ENCODE measurements around the gene RAB7A.

Gene RAB7A

DNA sequence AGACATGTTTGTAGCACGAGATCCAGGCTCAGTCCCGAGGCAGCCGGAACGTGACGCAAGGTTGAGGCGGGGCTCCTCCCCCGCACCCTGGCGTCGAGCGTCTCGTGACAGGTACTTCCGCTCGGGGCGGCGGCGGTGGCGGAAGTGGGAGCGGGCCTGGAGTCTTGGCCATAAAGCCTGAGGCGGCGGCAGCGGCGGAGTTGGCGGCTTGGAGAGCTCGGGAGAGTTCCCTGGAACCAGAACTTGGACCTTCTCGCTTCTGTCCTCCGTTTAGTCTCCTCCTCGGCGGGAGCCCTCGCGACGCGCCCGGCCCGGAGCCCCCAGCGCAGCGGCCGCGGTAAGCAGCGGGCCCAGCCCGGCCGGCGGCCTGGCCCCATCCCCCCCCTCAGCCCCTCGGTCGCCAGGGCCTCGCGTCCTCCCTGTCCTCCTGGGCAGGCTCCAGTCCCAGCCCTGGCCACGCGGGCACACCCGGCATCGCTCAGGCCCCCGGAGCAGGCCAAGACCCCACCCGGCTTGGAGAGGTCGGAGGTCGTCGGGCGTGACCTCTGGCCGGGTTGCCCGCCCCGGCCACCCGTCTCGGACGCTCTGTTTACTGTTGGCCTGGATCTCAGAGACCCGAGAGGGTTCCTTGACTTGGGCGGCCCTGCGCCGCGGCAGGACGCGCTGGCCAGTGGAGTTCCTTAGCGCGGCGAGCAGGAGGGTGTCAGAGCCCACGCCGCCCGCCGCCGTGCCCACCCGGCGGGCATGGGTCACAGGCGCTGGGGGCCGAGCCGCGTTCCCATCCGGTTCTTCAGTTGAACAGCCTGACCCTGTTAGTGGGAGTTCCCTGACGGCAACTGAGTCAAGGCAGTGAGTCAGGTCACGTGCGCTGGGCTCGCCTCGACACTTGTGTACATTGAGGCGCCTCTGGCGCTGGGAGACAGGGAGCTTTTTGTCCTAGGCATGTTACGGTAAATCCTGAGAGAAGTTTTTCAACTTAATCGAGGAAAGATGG, at the start of gene RAB7A:
RAB7A (plus strand) TSS at position 161 of the 994 bp plus-strand sequence. CDS start 69,185 bp downstream, outside the sequence.
- DNase-seq, result peak; percentile 98

DNA sequence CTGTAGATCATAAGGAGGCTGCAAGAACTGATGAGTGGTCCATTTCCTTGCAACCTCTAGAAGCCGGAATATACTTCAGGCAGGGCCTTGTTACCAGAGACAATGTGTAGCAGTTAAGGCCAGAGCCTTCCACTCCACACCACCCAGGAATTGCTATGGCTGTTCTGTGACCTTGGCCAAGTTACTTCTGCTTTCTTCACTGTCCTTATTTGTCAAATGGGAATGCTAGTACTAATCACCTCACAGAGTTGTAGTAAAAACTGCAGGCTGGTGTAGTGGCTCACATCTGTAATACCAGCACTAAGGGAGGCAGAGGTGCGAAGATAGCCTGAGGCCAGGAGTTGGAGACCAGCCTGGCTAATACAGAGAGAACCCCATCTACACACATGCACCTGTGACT, 46.6 kb upstream of the RAB7A start:
- DNase-seq, result no peak

DNA sequence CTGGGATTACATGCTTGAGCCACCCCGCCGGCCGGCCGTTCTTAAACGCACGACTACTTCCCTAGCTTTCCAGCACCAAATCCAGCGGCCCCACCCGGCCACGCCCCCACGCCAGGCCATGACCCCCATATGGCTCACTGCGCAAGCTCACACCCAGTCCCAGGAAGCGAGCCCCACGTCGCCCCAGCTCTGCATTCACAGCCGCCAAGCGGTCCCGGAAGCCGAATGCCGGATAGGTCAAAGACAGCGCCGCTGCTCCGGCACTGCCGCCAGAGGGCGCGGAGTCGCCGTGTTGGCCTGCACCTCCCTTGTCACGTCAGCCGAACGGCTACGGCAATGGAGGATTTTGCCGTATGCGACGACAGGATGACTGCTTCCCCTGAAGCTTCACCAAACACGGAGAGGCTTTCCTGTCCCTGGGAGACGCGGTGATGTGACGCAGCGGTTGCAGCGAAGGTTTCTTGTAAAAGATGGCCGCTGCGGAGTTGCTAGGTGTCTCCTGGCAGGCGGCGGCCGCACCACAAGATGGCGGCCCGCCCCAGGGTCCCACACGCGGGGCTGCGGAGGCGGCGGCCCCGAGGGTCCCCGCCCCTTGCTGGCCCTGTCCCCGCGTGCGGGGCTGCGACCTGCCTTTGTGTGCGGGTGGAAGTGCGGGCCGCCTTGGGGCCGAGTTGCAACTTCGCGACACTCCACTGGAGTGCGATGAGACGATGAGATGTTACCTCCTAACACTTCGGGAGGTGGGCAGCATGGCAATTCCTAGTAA, 45.2 kb upstream of the RAB7A start:
- peak; percentile 100 for DNase-seq

DNA sequence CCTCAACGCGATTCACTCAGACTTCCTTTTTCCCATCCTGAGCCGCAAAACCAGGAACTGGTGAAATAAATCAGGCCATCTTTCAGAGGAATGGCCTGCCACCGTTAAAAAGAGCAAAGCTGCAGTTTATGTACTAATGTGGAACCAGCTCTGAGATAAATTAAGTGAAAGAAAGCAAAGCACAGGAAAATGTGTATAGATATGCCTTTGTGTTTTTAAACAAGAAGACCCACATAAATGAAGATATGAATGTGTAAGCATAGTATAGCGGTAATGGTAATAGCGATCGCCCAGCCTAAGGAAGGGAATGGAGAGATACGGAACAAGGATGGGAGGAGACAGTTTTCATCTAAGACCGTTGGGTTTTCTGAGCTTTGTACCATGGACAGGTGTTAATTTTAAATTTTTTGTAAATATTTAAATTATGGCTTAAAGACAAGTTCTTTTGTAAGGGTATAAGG, 44.6 kb upstream of the RAB7A start:
- DNase-seq, result no peak

DNA sequence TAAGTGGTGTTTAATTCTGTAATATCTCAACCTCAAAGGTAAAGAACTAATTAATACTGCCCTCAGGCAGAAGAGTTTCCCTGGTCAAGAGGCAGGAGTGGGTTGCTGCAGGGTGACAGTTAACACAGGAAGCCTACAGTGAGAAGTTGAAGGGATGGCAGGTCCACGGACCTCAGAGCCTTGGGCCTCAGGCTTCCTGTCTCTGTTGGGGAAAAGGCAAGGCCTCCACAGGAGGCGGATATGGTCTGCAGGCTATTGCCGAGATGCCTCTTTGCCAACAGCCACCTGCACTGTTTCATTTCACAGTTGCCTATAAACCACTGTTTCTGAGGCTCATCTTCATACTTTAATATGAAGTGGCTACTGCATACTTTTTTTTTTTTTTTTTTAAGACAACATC, 42.0 kb upstream of the RAB7A start:
- DNase-seq, result no peak

DNA sequence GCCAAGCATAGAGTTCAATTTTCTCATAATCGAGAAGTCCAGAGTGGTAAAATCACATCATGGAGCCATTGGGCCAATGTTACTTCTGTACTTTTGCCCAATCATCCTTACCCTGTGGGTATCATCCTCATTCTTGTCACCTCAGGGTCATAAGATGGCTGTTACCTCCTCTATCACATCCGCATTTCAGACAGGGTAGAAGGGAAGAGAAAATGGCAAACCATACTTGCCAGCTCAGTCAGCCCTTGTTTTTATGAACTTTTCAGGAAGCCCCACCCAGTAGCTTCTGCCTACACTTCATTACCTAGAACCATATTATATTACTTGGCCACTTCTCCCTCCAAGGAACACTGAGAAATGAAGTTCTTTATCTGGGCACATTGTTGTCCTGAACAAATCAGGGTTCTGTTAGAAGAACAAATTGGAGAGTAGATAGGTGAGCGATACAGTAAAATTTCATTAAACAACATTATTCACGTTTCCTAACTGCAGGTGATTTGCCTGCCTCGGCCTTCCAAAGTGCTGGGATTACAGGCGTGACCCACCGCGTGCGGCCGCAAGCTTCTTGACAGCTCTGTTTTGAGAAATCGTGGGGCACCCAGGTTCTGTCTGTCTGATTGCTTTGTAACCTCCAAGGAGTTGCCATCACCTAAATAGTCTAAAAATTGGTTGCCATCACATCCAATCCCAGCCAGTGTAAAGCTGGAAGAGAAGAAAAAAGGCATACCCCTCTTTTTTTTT, 40.8 kb upstream of the RAB7A start:
- no peak for DNase-seq

DNA sequence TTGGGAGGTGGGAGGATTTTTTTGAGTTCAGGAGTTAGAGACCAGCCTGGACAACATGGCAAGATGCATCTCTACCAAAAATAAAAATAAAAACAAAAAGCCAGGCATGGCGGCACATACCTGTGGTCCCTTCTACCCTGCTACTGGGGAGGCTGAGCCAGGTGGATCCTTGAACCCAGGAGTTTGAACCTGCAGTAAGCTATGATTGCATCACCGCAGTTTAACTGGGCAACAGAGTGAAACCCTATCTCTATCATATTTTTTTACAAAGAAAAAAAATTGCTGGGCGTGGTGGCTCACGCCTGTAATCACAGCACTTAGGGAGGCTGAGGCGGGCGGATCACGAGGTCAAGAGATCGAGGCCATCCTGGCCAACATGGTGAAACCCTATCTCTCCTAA, 39.5 kb upstream of the RAB7A start:
- no peak for DNase-seq

DNA sequence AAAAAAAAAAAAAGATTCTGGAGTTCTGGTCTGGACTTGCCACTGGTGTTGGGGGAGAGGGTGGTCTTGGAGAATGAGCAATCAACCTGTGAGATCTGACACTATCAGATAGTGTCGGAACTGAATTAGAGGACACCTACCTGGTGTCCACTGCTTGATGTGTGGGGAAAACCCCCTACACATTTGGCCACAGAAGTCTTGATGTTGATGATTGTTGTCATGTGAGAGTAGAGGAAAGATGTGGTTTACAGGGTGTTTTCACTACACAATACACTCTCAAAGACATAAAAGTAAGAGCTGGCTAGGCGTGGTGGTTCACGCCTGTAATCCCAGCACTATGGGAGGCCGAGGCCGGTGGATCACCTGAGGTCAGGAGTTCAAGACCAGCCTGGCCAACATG, 36.9 kb upstream of the RAB7A start:
- no peak for DNase-seq

DNA sequence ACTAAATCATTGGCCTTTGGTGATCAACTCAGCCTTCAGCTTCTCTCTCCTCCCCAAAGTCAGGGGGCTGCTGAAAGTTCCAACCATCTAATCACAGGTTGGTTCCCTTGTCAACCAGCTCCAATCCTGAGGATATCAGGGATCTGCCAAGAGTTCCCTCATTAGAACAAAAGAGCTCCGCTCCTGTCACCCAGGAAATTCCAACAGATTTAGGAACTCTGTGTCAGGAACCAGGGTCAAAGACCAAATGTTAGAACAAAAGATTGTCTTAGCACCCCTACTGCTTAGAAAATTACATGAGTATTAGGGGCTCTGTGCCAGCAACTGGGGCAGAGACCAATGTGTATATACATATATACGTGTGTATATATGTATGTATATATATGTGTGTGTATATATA, 32.3 kb upstream of the RAB7A start:
- DNase-seq, result no peak

DNA sequence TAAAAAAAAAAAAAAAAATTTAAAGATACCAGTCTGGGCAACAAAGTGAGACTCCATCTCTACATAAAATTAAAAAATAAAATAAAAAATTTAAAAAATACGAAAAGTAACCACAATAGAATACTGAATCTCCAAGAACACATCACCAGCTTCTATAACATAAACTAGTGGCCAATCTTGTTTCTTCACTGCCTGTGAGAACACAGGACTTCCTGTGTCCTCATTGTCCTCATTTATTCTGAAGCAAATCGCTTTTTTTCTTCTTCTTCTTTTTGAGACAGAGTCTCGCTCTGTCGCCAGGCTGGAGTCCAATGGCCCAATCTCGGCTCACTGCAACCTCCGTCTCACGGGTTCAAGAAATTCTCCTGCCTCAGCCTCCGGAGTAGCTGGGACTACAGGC, 28.6 kb upstream of the RAB7A start:
- no peak for DNase-seq

DNA sequence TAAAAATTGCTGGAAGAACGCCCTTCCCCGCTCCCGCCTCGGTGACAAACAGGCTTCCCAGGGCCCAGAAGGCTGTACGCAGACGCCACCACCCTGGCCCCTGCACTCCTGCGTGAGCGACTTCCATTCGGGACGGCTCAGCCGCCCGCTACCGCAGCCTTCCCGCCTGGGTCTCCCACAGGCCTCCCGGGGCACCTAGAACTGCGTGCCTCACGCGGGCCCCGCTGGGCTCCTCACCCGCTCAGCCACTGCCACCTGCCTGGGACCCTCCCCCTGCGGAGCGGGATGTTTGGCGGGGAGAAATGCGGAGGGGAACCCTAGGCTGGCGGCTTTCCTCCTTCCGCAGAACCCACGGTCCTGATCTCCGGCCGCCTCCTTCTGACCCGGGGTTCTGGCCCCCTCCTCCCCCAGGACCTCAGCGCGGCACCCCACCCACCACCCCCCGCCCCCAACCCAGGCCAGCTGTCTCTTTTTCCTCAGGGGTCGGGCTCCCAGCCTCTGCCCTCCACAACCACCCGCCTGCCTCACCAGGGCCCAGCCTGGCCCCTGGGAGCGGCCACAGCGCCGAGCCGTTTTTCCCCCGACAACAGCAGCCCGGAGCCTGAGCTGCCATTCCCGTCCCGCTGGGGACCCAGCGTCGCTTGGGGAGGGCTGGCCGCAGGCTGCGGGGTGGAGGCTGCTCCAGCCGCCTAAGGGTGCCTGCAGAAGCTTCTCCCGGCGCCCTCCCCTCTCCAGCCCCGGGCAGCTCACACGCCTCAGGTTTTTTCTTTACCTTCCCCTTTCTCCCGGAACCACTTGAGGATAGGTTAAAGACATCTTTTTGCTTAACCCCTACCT, 27.6 kb upstream of the RAB7A start:
- no peak for DNase-seq

DNA sequence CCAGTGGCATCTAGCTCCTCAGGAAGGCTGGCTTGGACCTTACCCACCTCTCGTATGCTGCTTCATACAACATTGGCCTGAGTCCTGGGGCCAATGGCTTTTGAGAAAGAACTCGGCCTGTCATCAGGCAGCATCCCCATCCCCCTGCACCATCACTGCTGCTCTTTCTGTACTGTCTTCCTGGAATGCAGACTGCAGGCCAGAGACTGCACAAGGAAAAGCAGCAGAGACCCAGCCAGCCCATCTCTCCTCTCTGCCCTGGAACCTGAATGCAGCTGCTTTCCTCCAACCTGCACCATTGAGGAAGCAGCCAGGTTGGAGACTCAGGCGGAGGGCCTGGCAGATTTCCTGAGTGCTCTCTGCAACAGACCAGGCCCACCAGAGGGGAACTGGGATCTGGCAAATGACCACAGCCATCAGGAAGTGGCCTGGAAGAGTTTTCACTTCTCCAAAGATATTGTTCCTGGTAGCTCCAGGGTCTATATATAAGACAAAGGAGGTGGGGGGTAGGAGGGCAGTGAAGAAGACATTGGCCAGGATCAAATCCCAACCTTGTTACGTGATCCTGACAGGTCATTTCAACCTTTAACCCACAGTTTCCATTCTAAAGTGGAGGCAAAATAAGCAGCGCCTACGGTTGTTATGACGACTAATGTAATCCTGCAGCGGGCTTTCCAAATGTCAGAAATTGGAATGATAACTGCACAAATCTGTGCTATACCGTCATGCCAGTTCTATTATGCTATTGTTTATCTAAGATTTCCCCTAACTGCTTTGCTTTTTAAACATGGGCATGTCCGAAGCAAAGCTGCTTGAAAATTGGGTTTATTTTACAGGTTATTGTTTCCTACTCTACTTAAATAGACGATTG, 24.4 kb upstream of the RAB7A start:
- no peak for DNase-seq

DNA sequence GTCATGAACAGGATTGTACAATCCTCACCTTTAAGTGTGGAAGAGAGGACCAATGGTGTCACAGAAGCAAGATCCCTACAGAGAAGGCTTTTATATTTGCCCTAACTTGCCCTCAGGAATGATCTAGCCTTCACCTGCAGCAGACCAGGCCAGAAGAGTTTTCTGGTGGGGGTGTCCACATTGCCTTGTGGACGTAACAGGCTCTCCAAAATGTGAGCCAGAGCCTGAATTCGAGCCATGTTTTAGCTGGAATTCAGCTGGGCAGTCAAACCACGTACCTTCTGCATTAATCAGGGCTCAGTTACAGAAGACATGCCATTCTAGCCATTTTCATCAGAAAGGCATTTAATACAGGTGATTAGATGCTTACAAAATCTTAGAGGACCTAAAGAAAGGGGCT, 23.6 kb upstream of the RAB7A start:
- no peak for DNase-seq

DNA sequence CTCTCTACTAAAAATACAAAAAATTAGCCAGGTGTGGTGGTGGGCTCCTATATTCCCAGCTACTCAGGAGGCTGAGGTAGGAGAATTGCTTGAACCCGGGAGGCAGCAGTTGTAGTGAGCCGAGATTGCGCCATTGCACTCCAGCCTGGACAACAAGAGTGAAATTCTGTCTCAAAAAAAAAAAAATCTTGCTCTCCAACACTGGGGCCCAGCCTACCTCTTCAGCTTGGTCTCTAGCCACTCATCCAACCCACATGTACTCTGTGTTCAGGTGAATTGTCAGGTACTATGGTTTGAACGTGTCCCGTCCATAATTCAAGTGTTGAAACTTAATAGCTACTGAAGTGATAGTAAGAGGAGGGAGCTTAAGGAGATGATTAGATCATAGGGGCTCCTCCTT, 22.4 kb upstream of the RAB7A start:
- no peak for DNase-seq

DNA sequence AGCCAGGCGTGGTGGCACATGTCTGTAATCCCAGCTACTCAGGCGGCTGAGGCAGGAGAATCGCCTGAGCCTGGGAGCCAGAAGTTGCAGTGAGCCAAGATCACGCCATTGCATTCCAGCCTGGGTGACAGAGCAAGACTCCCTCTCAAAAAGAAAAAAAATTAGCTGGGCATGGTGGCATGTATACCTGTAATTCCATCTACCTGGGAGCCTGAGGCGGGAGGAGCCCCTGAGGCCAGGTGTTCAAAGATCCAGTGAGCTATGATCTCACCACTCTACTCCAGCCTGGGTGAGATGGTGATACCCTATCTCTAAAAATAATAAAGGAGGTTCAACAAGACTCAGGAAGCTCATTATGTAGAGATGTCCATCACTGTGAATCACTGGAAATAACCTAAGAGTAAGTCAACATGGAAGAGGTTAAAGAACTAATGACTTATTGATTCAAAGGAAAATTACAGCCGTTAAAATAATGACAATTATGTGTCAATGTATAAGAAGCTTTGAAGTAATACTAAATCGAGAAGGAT, 19.8 kb upstream of the RAB7A start:
- no peak for DNase-seq

DNA sequence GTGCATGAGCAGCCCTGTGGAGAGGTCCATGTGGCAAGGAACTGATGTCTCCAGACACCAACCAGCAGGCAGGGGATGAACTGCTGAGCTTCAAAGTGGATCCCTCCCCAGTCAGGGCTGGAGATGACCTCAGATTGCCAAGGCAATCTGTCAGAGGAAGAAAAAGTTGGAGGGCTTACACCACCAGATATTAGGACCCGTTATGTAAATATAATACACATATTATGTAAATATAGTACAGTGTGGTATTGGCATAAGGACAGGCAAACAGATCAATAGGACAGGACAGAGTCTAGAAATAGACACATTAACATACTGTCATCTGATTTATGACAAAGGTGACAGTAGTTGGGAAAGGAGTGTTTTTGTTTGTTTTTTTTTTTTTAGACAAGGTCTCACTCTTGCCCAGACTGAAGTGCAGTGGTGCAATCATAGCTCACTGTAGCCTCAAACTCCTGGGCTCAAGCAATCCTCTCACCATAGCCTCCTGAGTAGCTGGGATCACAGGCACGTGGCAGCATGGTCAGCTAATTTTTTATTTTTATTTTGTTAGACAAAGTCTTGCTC, 18.0 kb upstream of the RAB7A start:
- no peak for DNase-seq

DNA sequence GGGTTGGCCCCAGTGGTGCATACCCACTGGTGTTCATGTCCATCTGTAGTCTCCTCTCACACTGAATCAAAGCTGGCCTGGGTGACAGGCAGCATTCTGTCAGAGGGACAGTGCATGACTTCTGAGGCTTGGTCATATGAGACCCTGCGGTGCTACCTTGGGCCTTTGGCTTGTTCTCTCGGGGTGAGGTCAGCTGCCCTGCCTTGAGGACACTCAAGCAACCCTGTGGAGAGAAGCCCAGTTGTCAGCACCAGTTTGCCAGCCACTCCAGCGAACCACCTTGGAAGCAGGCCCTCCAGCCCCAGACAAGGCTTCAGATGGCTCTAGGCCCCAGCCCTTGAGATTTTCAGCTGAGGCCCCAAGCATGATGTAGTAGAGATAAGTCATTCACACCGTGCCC, 16.9 kb upstream of the RAB7A start:
- no peak for DNase-seq

DNA sequence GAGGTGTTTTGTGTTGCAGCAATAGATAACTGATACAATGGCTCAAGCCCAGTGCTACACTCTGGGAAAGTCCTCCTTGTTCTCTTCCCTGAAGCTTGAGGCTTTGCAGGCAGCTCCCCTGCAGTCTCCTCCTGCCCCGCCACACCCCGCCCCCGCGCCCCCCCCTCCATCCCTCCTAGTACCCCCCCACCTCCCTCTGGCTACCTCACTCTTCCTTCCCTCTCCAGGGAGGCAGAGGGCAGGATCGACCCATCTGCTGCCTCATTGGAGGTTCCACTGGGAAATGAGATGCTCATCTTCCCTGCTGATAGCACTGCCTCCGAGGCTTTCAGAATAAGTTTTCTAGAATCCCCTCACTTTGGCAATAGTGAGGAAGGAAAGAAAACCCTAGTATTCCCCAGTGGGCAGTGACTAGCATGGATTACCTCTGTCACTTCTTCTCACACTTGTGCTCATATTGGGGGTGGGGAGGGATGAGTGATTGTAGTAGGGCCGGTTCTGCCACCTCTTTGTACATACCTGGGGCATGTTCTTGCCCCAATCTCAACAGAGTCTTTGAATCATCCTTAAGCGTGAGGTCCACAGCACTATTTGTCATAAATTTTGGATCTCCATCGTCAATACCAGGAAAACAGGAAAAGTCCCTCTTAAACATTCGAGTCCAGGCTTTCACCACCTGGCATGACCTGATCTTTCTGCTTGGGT, 16.3 kb upstream of the RAB7A start:
- no peak for DNase-seq

DNA sequence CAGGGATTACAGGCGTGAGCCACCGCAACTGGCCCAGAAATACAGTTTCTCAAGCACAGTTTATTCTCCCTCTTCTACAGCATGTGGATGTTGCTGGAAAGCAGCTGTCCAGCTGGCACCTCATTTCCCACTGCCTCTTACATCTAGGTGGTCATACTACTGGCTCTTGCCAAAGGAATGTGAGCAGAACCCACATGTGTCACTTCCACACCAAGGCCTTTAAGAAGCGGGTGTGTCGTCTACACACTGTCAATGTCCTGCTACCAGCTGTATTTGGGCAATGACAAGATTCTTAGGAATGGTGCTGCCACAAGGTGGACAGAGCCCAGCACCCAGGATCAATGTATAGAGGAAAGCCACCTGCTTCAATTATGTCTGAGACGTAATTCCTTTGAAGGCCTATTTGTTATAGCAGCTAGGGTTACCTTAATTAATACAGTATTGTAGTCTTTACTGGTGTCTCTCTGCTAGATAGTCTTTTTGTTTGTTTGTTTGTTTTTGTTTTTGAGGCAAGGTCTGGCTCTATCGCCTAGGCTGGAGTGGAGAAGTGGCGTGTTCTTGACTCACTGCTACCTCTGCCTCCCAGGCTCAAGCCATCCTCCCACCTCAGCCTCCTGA, 15.1 kb upstream of the RAB7A start:
- DNase-seq, result no peak
